ENCODE measurements around the gene TNFRSF19.

- TF ChIP-seq POLR2A (IDR thresholded peaks at IDR 0.05) (no peak), CTCF (IDR thresholded peaks at IDR 0.05) (no peak)
Observed at GRCh38 chr13:23616228-23616627, 46.0 kb downstream of the TNFRSF19 start.

All from heart left ventricle (tissue), 13 donors.